DOHH2 (cell line): ENCODE data around the gene PRPF38B.

ENCODE experiments used
- H3F3A ChIP-seq: fragments of 200-600 bp; sonication (generic), shearing (Covaris generic); 2 replicates; pipeline ENCODE4 v1.6.0; 2016; ENCODE audit warnings: antibody characterized with exemption, mild to moderate bottlenecking; ENCODE audit not compliant: control insufficient read depth, insufficient read depth
- H3K27ac ChIP-seq: fragments of 200-600 bp; sonication (generic); 2 replicates; pipeline ENCODE4 v1.5.1; 2014; ENCODE audit warnings: low read depth, mild to moderate bottlenecking, low read length, moderate library complexity
- H3K27me3 ChIP-seq: fragments of 200-600 bp; sonication (generic); 2 replicates; pipeline ENCODE4 v1.6.1; 2014; ENCODE audit warnings: mild to moderate bottlenecking, low read length, mixed read lengths; ENCODE audit not compliant: control insufficient read depth
- H3K36me3 ChIP-seq: fragments of 200-600 bp; sonication (generic); 2 replicates; pipeline ENCODE4 v1.6.1; 2014; ENCODE audit warnings: mild to moderate bottlenecking, low read length, moderate library complexity, mixed read lengths; ENCODE audit not compliant: control insufficient read depth
- H3K4me1 ChIP-seq: fragments of 200-600 bp; sonication (generic); 2 replicates; pipeline ENCODE4 v1.6.1; 2014; ENCODE audit warnings: mild to moderate bottlenecking, low read length, mixed read lengths; ENCODE audit not compliant: control insufficient read depth
- H3K4me2 ChIP-seq: fragments of 200-600 bp; sonication (generic); 2 replicates; pipeline ENCODE4 v1.6.0; 2014; ENCODE audit warnings: mild to moderate bottlenecking, low read length, moderate library complexity
- H3K4me3 ChIP-seq: fragments of 200-600 bp; sonication (generic); 2 replicates; pipeline ENCODE4 v1.5.1; 2014; ENCODE audit warnings: mild to moderate bottlenecking, low read length, mixed read lengths
- H3K79me2 ChIP-seq: fragments of 200-600 bp; sonication (generic); 2 replicates; pipeline ENCODE4 v1.6.1; 2014; ENCODE audit warnings: mild to moderate bottlenecking, low read length, mixed read lengths; ENCODE audit not compliant: control insufficient read depth
- H3K9me2 ChIP-seq: fragments of 200-600 bp; sonication (generic); replicated peaks from 2 replicates; pipeline ENCODE4 v1.6.1; 2014; ENCODE audit warnings: mild to moderate bottlenecking, low read length, mixed read lengths; ENCODE audit not compliant: control insufficient read depth
- H3K9me3 ChIP-seq: fragments of 200-600 bp; sonication (generic); 2 replicates; pipeline ENCODE4 v1.6.1; 2014; ENCODE audit warnings: antibody characterized with exemption, low read length, mixed read lengths; ENCODE audit not compliant: control insufficient read depth, insufficient read depth
- H4K20me1 ChIP-seq: fragments of 200-600 bp; sonication (generic); 2 replicates; pipeline ENCODE4 v1.6.0; 2014; ENCODE audit warnings: low read depth, mild to moderate bottlenecking, antibody characterized with exemption, low read length, moderate library complexity; ENCODE audit not compliant: control insufficient read depth, insufficient read depth
- CTCF ChIP-seq: fragments of 200-600 bp; sonication (generic); IDR thresholded peaks from one replicate; pipeline ENCODE4 v1.5.1; 2014; ENCODE audit warnings: antibody characterized with exemption, mild to moderate bottlenecking, low read depth, low read length; ENCODE audit not compliant: poor library complexity, severe bottlenecking
- EZH2phosphoT487 ChIP-seq: fragments of 200-600 bp; sonication (generic); IDR thresholded peaks from 2 replicates; pipeline ENCODE4 v1.6.1; 2017; ENCODE audit warnings: borderline replicate concordance, mild to moderate bottlenecking, antibody characterized with exemption, low read length, moderate library complexity, mixed read lengths

Gene PRPF38B

GRCh38 chr1:108747171-108747850, 55.2 kb downstream of the PRPF38B start:
- peak overlapping the region; percentile 100 for H3K4me3 ChIP-seq
- H4K20me1 ChIP-seq: no peaks in the 10 kb centered on the region
- TF ChIP-seq EZH2phosphoT487 (no peak), CTCF (no peak)
- no peaks in the 10 kb centered on the region for H3K9me3 ChIP-seq
- H3K27me3 ChIP-seq: no peaks in the 10 kb centered on the region
- H3K36me3 ChIP-seq: peaks cover 21% of the 10 kb centered on the region
- peak overlapping the region; percentile 64 for H3K27ac ChIP-seq
- peaks cover 12% of the 10 kb centered on the region for H3K4me1 ChIP-seq
- H3F3A ChIP-seq: no peaks in the 10 kb centered on the region
- peaks cover 43% of the 10 kb centered on the region for H3K79me2 ChIP-seq
- H3K4me2 ChIP-seq: peak overlapping the region; percentile 80
- H3K9me2 ChIP-seq: no peaks in the 10 kb centered on the region

GRCh38 chr1:108747898-108748297, 55.8 kb downstream of the PRPF38B start:
- Histone ChIP-seq H3F3A (no peaks in the 10 kb centered on the region), H3K27me3 (no peaks in the 10 kb centered on the region), H3K36me3 (peaks cover 27% of the 10 kb centered on the region), H3K9me2 (no peaks in the 10 kb centered on the region), H3K27ac (no peak overlapping the region), H3K4me2 (peak overlapping the region; percentile 80), H4K20me1 (no peaks in the 10 kb centered on the region), H3K4me1 (peaks cover 12% of the 10 kb centered on the region), H3K9me3 (no peaks in the 10 kb centered on the region), H3K79me2 (peaks cover 43% of the 10 kb centered on the region), H3K4me3 (peak overlapping the region; percentile 100)
- TF ChIP-seq CTCF (no peak), EZH2phosphoT487 (no peak)

DNA sequence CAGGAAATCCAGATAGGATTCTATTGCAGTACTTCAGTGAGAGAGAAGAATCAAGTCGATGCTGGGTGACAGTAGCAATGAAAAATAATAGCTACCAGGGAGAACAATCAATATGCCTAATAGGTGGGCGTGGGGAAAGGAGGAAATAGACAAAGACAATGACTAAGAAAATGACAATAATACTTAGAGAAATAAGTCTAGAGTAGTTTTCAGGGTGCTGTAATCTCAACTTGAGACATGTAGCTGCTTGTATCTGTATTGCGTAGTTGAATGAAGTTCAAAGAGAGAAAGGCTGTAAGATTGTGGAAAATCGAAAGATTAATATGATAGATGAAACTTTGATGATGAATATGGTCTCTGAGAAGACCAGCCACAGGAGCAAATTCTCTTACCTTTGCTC, 57.0 kb downstream of the PRPF38B start:
- Histone ChIP-seq H3K9me2 (no peaks in the 10 kb centered on the region), H3K27me3 (no peaks in the 10 kb centered on the region), H3K36me3 (peaks cover 36% of the 10 kb centered on the region), H4K20me1 (no peaks in the 10 kb centered on the region), H3K79me2 (peaks cover 43% of the 10 kb centered on the region), H3K4me1 (peaks cover 12% of the 10 kb centered on the region), H3F3A (no peaks in the 10 kb centered on the region), H3K9me3 (no peaks in the 10 kb centered on the region), H3K27ac (no peak overlapping the region), H3K4me3 (no peak overlapping the region), H3K4me2 (peak overlapping the region; percentile 10; the same call in 1 of the 2 replicates)
- TF ChIP-seq EZH2phosphoT487 (no peak), CTCF (no peak)
